Thoracic aorta (tissue), 2 donors: ENCODE measurements around the gene DAB2IP. TPM values are rescaled to one million over a fixed set of nuclear protein-coding genes. Genes with fewer than 3 reads are reported as not detected.

Experiments used
- ATAC-seq: fragments of 150-250 bp; one replicate; pipeline ENCODE4 v1.8.0; 2017; ENCODE audit warnings: low read depth; ENCODE audit not compliant: insufficient number of reproducible peaks, low FRiP score
- DNase-seq: peaks from one replicate; pipeline ENCODE4 v3.0.0-alpha.2; 2020; ENCODE audit warnings: low spot score
- H3K27ac ChIP-seq, 2 donors: fragments of 200-600 bp; sonication (generic); 1 replicate in 1 of 2; 2 replicates in 1 of 2; pipeline ENCODE4 v1.5.1; 2016; ENCODE audit warnings: mild to moderate bottlenecking in 2 of 2, moderate library complexity in 2 of 2
- H3K27me3 ChIP-seq: fragments of 200-600 bp; sonication (generic); replicated peaks from 2 replicates; pipeline ENCODE4 v1.6.0; 2016; ENCODE audit warnings: mild to moderate bottlenecking; ENCODE audit not compliant: insufficient read depth
- H3K36me3 ChIP-seq: fragments of 200-600 bp; sonication (generic); one replicate; pipeline ENCODE4 v1.5.1; 2016
- H3K4me1 ChIP-seq, 2 donors: fragments of 200-600 bp; sonication (generic); 1 replicate in 1 of 2; 2 replicates in 1 of 2; pipeline versions ENCODE4 v1.5.1 to v1.6.0; 2016; ENCODE audit warnings: low read depth in 2 of 2, mild to moderate bottlenecking in 1 of 2; ENCODE audit not compliant: control insufficient read depth in 1 of 2
- H3K4me3 ChIP-seq: fragments of 200-600 bp; sonication (generic); 2 replicates; pipeline ENCODE4 v1.5.1; 2016; ENCODE audit warnings: mild to moderate bottlenecking
- H3K9me3 ChIP-seq: fragments of 200-600 bp; sonication (generic); 2 replicates; pipeline ENCODE4 v1.5.1; 2016
- CTCF ChIP-seq: fragments of 200-600 bp; sonication (generic); IDR thresholded peaks from one replicate; pipeline ENCODE4 v1.5.1; 2019; ENCODE audit warnings: antibody characterized with exemption
- total RNA-seq, 2 donors: library from RNA; depleted of rRNA; stranded (reverse); fragments of >200 nt; gene quantifications; one replicate each; pipeline versions ENCODE4 v1.1.0 to v1.2.3, GENCODE V29; 2016

The DAB2IP gene
- total RNA-seq, 2 donors from 2014 or later: 87.4 to 104 TPM

- Histone ChIP-seq H3K27ac (no peak overlapping the region), H3K36me3 (no peaks in the 10 kb centered on the region), H3K4me1 (peaks cover 0 to 16% of the 10 kb centered on the region in 2 donors), H3K4me3 (no peak overlapping the region), H3K27me3 (no peaks in the 10 kb centered on the region), H3K9me3 (no peaks in the 10 kb centered on the region)
- DNase-seq (no peak), ATAC-seq (no peak)
- no peak for TF ChIP-seq CTCF
Observed at GRCh38 chr9:121833061-121833460, 181.6 kb downstream of the DAB2IP start.

Other genes starting within 250 kb of the DAB2IP start
- gene GGTA1, start 151.8 kb upstream of the DAB2IP start, total RNA-seq: 100 to 1,000 TPM in 1 of 2 donors, 10 to 100 TPM in 1; 55.1 to 102 TPM